ENCODE results near the gene DEPDC5.

Gene DEPDC5

GRCh38 chr22:31895411-31896123 is 141.7 kb downstream of the DEPDC5 start:
- DNase-seq (ENCODE audit: low spot score): no peak

DNA sequence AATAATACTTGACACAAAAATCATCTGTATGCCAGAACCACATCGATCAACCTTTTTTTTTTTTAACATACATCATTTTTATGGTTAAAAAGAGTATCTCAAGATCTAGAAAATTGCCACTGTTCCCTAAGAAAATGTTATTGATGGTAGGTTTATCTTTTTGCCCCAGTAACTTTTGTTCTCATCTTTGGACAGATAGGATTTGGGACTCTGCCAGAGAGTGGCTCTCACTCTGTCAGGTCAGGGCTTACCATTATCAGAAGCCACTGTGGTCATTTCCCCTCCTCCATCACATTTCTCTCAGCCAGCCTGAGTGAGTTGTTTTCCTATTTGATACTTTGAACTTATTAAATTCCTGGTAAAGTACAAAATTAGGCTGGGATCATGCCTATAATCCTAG is 142.7 kb downstream of the DEPDC5 start:
- no peak for DNase-seq (ENCODE audit: low spot score)

GRCh38 chr22:31897842-31898805 is 144.3 kb downstream of the DEPDC5 start:
- no peak for DNase-seq (ENCODE audit: low spot score)

DNA sequence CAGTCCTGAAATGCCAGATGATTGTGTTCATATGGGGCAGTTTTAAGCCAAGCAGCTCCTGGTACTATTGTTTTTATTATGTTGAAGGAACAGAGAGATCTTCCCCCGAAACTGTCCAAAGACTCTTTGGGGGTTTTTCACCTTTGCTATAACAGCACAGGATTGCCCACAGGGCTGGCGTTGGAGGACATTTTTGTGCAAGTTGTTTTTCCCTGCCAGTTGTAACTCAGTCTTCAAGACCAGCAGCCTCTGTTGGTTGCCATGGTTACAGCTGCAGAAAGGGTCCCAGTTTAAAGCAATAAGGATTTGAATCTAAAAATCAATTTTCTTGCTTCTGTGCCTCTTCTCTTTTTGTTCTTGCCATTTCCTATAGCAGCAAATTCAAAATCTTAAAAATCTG is 145.1 kb downstream of the DEPDC5 start:
- DNase-seq (ENCODE audit: low spot score): no peak

DNA sequence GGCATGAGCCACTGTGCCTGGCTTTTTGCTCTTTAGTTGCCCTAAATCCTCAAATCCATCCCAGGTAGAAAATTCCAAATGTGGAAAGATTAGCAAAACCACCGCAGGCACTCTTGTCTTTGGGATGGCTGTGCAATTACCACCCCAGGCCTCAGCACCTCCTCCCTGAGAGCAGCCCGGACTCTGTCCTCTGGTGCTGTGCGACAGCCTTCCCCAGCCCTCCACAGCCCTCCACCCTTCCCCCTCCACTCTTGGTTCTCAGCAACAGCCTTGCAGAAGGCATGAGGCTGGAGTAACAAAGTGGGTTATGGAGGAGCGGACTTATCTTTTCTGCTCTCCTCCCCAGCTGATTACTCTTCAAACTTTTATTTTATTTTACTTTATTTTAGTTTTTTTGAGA is 145.8 kb downstream of the DEPDC5 start:
- DNase-seq (ENCODE audit: low spot score): no peak

DNA sequence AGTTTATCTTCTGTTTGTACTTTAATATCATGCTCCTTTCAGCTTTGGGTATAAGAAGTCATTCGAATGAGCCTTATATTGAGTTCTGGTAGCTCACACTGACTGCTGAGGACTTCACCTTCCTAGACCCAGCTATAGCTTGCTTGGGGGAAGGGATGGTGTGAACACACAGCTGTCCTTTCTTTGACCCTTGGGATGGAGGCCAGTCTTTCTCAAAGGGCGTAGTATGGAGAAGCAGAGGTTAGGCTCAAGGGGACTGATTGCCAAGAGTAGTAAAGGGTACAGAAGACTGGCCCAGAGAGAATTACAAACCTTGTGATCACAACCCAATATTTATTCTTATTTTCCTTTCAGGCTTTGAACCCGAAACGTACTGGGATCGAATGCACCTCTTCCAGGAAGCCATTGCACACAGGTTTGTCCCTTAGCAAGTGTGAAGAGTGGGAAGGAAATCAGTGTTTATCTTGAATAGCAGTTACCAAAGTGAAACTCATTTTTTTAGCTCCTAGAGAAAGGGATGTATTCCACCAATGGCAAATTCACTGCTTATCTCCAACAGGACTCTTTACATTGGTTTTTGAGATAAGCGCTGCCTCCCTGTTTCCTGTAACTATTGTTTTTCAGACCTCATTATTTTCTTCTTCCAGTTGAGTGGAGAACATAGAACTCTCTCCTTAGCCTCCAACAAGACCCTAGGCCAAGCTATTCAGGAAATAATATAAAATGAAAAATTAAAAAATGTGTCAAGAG is 147.7 kb downstream of the DEPDC5 start:
- DNase-seq (ENCODE audit: low spot score): no peak

- DNase-seq (ENCODE audit: low spot score): no peak
Observed at GRCh38 chr22:31904651-31905050, 150.8 kb downstream of the DEPDC5 start.

DNA sequence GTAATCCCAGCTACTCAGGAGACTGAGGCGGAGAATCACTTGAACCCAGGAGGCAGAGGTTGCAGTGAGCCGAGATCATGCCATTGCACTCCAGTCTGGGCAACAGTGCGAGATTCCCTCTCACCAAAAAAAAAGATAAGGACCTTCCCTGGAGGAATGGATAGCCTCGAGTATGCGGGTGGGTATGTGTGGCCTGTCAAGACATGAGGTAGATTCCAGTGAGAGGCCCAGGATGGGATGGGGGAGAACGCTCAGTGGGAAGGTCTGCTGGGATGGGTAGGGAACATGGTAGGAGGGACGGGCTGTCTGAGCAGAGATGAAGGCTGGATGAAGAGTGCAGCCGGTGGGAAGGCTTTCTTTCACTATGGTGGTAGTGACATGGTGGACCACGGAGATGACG is 151.5 kb downstream of the DEPDC5 start:
- DNase-seq (ENCODE audit: low spot score): no peak

DNA sequence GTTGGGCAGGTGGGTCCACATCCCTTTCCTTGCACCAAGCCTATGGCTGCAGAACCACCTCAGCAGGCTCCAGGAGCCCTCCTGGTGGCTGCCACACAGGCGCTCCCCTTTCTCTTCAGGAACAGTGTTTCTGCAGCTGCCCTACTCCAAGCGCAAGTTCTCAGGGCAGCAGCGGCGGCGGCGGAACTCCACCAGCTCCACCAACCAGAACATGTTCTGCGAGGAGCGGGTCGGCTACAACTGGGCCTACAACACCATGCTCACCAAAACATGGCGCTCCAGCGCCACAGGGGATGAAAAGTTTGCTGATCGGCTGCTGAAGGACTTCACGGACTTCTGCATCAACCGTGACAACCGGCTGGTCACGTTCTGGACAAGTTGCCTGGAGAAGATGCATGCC is 152.3 kb downstream of the DEPDC5 start:
- no peak for DNase-seq (ENCODE audit: low spot score)

DNA sequence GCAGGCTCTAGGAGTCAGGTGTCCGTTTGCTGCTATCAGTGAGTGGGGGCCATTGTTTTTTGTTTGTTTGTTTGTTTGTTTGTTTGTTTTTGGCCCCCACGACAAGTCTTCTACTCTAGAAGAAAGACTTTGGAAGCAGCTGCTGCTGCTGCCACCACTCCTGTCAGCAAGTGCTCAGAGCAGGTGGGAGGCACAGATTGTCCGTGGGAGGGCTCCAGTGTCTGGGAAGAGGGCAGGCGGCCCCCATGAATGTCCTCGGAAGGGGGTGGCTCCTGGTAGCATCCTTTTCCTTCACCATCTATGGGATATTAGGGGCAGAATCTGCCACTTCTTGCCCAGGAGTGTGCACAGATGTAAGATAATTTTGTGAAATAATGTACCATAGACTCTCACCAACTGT is 152.8 kb downstream of the DEPDC5 start:
- no peak for DNase-seq (ENCODE audit: low spot score)

DNA sequence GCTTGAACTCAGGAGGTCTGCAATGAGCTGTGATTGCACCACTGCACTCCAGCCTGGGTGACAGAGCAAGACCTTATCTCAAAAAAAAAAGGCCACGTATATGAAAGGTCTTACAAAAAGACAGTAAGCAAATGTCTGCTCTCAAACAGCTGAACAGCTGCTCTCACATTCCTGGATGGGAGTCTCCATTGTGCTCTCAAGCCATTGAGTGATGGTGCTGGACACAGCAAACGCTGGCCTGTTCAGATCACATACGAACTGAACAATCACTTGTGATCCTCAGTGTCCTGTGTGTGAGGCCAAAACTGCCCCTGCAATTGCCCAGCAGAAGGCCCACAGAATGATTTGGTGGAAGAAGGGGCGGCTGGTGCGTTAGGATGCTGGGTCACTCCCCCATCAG is 156.2 kb downstream of the DEPDC5 start:
- DNase-seq (ENCODE audit: low spot score): no peak

DNA sequence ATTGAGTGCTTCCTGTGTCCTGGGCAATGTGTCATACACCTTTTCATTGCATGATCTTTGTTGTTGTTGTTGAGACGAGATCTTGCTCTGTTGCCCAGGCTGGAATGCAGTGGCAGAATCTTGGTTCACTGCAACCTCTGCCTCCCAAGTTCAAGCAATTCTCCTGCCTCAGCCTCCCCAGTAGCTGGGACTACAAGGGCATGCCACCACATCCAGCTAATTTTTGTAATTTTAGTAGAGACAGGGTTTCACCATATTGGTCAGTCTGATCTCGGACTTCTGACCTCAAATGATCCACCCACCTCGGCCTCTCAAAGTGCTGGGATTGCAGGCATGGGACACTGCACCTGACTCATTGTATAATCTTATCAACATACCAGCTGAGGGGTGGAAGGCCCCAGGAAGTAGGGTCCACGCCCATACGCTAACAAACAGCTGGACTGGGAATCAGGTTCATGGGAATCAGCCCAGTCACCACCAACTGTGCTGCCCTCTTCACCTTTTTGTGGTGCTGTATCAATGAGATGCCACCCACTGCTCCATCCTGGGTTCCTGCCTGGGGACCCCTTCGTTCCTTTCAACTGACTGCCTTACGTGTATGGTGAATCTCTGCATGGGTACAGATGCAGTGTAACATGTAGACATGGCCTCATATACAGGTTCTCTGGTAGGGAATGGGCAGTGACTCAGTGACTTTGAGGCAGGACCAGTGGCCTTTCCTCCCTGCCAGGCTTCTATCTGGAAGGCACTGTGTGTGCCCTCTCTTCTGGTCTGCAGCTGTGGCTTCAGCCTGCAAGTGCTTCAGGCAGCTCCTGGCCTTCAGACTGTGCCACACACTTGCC is 158.0 kb downstream of the DEPDC5 start:
- no peak for DNase-seq (ENCODE audit: low spot score)

GRCh38 chr22:31912407-31912743 is 158.6 kb downstream of the DEPDC5 start:
- no peak for DNase-seq (ENCODE audit: low spot score)

GRCh38 chr22:31915586-31915985 is 161.8 kb downstream of the DEPDC5 start:
- DNase-seq (ENCODE audit: low spot score): no peak

DNA sequence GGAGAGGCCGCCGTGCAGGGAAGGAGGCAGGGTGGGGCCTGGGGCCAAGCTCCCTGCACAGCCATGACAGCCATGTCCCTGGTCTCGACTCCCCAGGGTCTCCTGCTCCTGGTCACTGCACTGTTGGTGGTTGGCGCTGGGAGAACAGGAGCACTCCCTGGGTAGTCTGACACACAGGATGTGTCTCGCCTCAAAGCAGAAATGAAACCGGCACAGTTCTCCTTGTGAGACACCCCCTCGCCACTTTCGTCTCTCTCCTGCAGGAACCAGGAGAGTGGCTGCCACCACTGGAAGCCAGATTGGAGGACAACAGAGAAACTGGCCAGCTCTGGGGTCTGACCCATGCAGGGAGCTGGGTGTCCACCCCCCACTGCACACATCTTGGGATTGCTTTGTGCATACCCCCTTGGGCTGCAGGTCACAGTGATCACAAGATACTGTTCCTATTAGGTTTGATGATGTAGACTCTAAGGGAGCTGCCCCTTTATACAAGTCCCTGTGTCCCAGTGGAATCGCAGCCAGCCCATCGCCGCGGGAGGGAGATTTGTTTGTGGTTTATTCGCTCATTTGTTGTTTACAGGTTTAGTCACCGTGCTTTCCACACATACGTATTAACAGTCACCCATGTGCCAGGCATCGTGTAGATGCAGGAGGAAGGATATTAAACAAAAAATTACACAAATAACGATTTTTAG is 163.6 kb downstream of the DEPDC5 start:
- no peak for DNase-seq (ENCODE audit: low spot score)

GRCh38 chr22:31919730-31920129 is 165.9 kb downstream of the DEPDC5 start:
- DNase-seq (ENCODE audit: low spot score): no peak

DNA sequence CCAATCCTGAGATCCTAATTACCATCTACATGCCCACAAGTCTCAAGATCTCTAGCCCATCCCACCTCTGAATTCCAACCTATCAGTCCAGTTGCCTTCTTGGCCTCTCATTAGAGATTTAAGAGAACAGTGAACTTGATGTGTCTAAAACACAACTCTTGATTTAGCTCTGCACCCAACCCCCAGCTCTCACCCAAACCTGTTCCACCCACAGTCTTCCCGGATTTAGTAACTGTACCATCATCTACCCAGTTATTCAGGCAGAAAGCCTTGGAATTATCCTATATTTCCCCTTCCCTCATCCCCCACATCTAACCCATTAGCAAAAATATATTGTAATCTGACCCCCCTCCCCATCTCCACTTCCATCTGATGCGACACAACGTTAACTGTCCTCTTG is 166.5 kb downstream of the DEPDC5 start:
- DNase-seq (ENCODE audit: low spot score): no peak

DNA sequence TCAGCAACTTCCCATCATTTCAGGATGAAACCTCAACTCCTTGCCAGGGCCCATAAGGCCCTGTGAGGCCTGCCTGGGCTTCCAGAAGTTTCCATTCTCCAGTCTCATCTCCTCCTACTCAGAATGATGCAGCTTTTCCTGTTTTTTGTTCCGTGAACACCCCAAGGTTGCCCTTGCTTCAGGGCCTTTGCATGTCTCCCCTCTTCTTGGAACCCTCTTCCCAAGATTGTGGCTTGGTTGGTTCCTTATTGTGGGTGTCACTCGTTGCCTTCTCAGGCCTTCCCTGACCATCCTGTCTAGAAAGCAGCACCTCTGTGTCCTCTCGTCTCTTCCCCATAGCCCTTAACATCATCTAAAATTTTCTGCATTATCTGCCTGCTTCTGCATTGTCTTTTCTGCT is 167.3 kb downstream of the DEPDC5 start:
- no peak for DNase-seq (ENCODE audit: low spot score)

DNA sequence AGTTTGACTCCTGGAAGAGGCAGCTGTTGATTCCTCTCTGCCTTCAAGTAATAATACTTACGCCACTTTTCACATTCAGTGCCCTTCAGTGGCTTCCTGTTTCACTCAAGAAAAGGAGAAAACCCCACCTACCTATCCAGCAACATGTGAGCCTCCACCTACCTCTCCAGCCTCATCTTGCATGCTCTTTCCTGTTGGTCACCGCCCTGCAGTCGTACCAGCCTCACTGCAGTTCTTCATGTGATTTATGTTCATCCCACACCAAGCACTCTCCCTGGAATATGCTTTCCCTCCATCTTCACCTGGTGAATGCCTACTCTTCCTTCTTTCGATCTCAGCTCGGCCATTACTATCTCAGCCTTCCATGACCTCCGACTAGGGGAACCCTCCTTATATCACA is 168.7 kb downstream of the DEPDC5 start:
- no peak for DNase-seq (ENCODE audit: low spot score)

DNA sequence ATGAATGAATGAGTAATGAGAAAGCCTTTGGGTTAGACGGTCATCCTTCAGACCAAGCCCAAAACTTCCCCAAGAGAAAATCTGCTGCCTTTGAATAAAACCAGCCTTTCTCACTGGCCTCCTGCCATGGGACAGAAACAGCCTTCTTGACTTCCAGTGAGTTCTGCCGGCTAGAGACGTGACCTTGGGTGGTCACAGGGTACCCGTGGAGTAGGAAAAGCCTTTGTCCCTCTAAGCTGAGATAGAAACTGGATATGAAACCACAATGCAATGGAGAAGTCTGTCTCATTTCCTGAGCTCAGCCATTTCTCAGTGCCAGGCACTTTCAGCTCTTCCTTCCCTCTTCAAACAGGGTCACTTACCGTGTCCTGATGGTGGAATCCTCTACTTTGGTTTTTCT is 169.3 kb downstream of the DEPDC5 start:
- DNase-seq (ENCODE audit: low spot score): no peak

- no peak for DNase-seq (ENCODE audit: low spot score)
Observed at GRCh38 chr22:31923747-31924146, 169.9 kb downstream of the DEPDC5 start.
